ENCODE results near the gene MMS19.

The MMS19 gene

DNA sequence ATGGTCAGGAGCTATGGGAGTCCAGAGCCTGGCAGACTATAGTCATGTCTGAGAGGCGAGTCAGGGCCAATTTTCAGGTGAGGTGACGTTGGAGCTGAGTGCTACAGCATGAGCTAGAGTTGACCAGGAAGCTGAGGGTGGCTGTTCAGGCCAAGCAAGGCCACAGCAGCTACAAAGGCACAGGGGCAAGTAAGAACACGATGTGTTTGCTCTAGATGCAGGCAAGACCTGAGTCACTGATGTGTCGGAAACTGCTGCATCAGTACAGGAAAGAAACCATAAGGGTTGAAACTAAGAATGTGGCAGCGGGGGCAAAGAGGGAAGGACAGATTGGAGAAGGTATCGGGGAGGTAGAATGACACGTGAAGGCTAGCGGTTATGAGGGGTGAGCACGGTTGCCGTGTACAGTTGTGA is 85.3 kb downstream of the MMS19 start:
- no peak for DNase-seq

- peak; percentile 83 to 85 for DNase-seq
These were observed 86.8 kb downstream of the MMS19 start for GRCh38 chr10:97411406-97411805.

GRCh38 chr10:97408496-97408992 is 89.7 kb downstream of the MMS19 start:
- peak; percentile 85 for DNase-seq

Measured in inflammatory macrophage (primary cell).